NCI-H748 (cell line): ENCODE data around the gene SFTPB.
"Not testable (repeated sequence)": the region's sequence is repeated elsewhere in the genome, so short reads cannot be mapped to it uniquely, and the experiment has no call there.

Experiments
- DNase-seq: peaks from one replicate; lab custom pipeline; 2025; ENCODE audit not compliant: unreplicated experiment; lab: John Stamatoyannopoulos, UW

SFTPB gene

GRCh38 chr2:85678377-85678776, 10.4 kb upstream of the SFTPB start:
- no peak for DNase-seq

DNA sequence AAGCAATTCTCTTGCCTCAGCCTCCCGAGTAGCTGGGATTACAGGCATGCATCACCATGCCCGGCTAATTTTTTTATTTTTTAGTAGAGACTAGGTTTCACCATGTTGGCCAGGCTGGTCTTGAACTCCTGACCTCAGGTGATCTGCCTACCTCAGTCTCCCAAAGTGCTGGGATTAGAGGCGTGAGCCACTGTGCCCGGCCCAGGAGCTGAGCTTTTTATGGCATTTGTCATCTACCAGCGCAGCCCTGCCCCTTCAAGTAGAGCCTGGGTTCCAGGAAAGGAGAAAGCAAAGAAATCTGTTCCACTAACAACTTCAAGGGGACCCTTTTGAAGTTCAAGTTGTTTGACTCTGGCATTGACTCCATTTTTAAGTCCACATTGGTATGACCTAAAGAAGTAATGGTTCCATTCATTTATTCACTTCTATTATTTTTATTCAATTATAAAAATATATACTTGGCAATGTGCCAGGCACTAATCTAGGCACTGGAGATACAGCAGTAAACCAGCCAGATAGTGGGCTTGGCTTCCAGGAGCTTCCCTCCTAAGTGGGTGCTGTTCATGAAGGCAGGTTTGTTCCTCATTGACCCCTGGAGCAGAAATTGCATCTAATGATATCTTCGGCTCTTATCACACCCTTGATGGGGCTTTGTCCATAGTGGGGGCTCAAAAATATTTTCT, 8.0 kb upstream of the SFTPB start:
- no peak for DNase-seq

- DNase-seq = no peak
Measured at GRCh38 chr2:85675427-85675826, 7.4 kb upstream of the SFTPB start.

GRCh38 chr2:85674417-85674816, 6.4 kb upstream of the SFTPB start:
- DNase-seq = no peak

GRCh38 chr2:85673716-85674375, 5.8 kb upstream of the SFTPB start:
- DNase-seq = no peak

DNA sequence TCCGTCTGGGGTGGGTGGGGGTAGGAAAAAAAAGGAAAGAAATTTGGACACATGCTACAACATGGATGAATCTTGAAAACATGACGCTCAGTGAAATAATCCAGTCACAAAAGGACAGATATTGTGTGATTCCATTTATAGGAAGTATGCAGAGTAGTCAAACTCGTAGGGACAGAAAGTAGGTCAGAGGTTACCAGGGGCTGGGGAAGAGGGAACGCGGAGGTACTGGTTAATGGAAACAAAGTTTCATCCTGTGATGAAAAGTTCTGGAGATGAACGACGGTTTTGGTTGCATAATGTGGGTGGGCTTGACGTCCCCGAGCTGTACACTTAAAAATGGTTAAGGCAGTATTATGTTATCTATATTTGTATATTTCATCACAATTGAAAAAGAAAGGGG, 4.5 kb upstream of the SFTPB start:
- DNase-seq = no peak

GRCh38 chr2:85670416-85670815, 2.4 kb upstream of the SFTPB start:
- DNase-seq = not testable (repeated sequence)

GRCh38 chr2:85669549-85669948, 1.6 kb upstream of the SFTPB start:
- DNase-seq = no peak

- no peak for DNase-seq
Measured at GRCh38 chr2:85668857-85669142, 801 bp upstream of the SFTPB start.

GRCh38 chr2:85667561-85668008, 414 bp downstream of the SFTPB start:
- no peak for DNase-seq

DNA sequence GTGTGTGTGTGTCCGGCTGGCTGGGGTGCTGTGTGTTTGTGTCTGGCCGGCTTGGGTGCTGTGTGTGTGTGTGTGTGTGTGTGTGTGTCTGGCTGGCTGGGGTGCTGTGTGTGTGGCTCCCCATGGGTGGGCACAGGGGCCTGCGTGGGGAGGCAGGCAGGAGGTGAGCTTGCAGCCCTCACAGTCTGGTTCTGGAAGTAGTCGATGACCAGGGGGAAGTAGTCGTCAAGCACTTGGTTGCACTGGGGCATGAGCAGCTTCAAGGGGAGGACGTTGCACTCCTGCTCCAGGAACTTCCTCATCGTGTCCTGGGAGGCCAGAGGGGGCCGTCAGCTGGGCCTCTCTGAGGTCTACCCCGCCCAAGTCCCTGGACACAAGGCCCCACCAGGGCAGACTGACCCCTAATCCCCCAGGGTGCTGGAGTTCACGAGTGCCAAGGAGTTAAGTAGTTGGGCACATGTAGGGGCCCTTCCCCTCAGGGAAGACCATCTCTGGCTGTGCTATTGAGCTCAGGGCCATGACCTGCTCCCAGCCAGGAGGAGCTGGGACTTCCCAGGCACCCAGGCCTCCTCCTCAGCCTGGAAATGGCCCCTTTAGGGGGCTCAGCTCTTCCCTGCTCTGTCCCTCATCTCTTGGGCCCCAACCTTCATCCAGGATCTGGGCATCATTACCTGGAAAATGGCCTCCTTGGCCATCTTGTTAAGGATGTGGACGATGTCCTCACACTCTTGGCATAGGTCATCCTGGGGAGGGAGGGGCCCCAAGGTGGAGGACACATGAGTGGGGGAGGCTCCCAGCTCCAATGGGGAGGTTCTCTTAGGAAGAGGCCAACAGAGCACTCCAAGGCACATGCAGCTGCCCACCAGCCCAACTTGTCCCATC, 1.3 kb downstream of the SFTPB start:
- no peak for DNase-seq

- DNase-seq = no peak
Measured at GRCh38 chr2:85666016-85666415, 2.0 kb downstream of the SFTPB start.

GRCh38 chr2:85665264-85665937, 2.6 kb downstream of the SFTPB start:
- DNase-seq = no peak

GRCh38 chr2:85663594-85664565, 4.1 kb downstream of the SFTPB start:
- DNase-seq = no peak

DNA sequence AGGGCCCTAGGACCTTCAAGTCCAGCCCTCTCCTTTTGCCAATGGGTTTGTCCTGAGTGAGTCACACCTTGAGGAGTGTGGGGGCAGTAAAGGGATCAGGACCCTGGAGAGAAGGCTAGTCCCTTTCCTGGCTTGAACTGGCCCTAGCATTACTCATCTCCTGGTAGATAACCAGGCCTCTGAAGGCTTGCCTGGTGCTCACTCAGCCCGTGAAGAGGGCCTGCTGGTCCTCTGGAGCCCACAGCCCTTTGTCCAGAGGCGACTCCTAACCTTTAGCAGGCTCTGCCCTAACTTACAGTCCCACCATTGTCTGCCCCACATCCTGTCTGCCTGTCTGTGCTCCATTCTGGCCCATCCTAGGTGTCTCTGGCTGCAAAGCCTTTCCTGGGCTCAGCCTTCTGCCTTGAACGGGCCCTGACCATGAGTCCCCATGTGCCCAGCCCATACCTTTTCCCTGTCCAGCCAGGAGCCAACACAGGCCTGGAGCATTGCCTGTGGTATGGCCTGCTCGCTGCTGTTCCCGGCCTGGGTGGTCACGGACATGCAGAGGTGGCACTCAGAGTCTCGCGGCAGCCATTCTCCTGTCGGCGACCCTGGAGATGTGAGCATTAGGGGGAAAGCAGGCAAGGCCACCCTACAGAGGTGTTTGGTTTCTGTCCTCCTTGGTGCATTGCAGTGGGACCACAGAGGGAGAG, 5.0 kb downstream of the SFTPB start:
- DNase-seq = no peak

- DNase-seq = no peak
Measured at GRCh38 chr2:85661139-85661858, 6.7 kb downstream of the SFTPB start.

- no peak for DNase-seq
Measured at GRCh38 chr2:85660725-85661124, 7.3 kb downstream of the SFTPB start.

DNA sequence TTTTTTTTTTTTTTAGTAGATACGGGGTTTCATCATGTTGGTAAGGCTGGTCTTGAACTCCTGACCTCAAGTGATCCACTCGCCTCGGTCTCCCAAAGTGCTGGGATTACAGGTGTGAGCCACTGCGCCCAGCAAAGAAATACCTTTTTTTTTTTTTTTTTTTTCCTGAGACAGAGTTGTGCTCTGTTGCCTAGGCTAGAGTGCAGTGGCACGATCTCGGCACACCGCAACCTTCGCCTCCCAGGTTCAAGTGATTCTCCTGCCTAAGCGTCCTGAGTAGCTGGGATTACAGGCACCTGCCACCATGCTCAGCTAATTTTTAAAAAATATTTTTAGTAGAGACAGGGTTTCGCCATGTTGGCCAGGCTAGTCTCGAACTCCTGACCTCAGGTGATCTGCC, 7.7 kb downstream of the SFTPB start:
- DNase-seq = not testable (repeated sequence)

GRCh38 chr2:85659324-85659981, 8.5 kb downstream of the SFTPB start:
- no peak for DNase-seq
